Jurkat, Clone E6-1 (cell line): ENCODE data around the gene BUB3.

Experiments
- DNase-seq: peaks from one replicate; pipeline ENCODE4 v3.0.0-alpha.2; 2011; ENCODE audit warnings: low read depth, low spot score
- H3K4me3 ChIP-seq: 2 replicates; pipeline ENCODE4 v1.5.1; 2011; ENCODE audit warnings: mild to moderate bottlenecking, low read length, control low read depth, moderate library complexity

Gene BUB3

DNA sequence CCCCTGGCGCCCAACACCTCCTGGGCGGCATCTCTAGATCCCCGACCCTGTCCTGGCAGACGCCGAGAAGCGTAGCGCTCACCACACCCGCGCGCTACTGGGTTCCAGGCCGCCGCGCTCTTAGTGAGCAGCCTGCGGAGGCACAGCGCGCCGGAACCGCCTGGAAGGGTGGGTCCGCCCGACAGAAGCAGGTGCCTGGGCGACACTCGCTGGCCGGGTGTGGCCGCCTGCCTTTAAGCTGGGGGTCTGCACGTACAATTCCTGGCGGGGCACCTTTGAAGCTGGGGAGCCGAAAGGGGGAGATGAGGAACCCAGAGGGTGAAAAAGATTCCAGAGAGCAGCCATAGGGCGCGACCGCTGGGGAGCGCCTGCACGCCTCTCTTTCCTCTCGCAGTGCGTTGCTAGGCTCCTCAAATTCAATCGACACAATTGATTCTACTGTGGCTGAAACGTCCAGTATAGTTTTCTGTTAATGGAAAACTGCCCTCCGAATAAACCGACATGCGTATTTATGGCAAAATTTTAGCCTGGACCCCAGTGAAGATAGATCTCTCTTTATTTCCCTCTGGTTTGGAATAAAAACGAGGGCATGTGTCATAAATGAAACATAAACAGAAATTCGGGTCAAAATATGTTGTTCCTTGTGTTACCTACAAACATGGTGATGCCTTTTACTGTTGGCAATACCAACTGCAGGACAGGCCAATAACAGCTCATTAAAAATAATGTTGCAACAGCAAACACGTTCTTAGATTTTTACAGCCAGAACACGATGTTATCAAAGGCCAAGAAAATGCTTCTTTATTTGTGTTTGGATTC is 13.8 kb upstream of the BUB3 start:
- no peak overlapping the region for H3K4me3 ChIP-seq
- no peak for DNase-seq

- no peak for DNase-seq
- no peak overlapping the region for H3K4me3 ChIP-seq
Measured at GRCh38 chr10:123140983-123141390, 13.2 kb upstream of the BUB3 start.

DNA sequence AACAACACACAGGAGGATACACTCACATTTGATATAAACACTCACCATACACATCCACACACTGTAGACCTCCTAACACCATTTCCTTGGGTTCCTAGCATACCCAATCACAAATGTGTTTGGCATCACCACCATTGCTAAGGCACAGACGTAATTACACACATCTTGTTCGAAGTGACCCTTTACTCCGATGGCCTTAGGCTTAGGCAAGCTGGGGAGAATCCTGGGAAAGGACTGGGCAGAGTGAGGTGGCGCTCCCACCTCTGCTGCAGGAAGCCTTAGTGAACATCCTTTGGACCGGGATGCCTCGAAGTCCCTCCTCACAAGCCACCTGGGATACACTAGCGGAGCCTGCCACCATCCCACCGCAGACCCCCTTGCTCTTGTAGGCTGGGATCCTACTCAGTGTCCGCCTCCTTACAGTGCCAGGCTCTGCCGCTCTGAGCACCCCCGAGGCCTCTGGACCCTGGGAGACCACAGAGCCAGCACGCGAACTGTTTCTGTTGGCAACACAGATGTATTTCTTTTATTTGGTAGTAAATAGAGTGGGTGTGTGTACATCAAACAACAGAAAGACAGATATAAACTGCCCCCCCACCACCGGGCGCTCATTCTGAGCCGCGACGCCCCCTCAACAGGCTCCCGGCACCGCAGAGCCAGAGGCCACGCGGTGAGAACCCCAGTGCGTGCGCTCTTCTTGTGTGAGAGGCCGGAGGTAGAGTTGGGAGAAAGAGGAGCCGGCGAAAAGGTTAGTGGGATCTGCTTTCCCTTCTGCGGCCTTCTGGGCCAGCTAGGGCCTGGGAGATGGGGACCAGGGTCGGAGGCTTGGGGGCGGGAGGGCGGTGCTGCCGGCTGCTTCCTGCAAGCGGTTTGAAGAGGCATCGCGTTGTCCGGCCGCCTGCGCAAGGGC is 12.2 kb upstream of the BUB3 start:
- no peak overlapping the region for H3K4me3 ChIP-seq
- no peak for DNase-seq

DNA sequence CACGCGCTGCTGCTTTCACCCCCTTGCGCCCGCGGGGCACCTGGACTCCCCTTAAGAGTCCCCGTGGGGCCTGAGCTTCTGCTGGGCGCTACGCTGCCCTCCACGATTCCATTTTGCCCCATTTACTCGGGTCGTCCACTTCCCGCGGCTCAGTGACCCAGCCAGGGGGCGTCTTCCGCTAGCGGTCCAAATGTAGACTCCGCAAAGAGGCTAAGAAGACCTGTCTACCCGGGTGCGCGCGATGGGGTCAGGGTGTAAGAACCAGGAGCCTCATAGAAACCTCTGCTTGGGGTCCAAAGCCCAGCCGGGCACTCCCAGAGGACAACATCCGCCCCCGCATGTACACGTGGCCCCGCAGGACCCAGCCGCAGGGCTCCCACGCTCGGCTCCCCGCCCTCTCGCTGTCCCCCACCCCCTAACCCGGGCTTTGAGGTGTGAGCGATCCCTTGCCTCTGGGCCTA is 11.5 kb upstream of the BUB3 start:
- H3K4me3 ChIP-seq: no peak overlapping the region
- DNase-seq: no peak

- DNase-seq: no peak
- no peak overlapping the region for H3K4me3 ChIP-seq
Measured at GRCh38 chr10:123143162-123143824, 10.9 kb upstream of the BUB3 start.

DNA sequence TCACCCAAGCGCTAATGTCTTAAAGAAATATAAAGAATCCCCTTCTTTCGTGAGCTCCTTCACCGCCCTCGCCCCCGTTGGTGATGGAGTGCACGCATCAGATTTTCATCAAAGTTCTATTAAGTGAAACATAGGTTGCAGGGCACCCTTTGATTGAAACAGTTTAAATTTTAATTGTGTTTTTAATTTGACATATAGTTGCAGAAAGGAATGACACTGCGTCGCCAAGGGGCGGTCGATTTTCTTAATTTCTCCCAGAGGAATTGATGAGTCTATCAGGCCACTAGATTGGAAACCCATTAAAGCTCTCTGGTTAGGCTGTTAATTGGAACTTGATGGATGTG is 10.4 kb upstream of the BUB3 start:
- no peak for DNase-seq
- no peak overlapping the region for H3K4me3 ChIP-seq

- no peak overlapping the region for H3K4me3 ChIP-seq
- DNase-seq: no peak
Measured at GRCh38 chr10:123144697-123145541, 9.3 kb upstream of the BUB3 start.

GRCh38 chr10:123145542-123146012 is 8.6 kb upstream of the BUB3 start:
- DNase-seq: no peak
- H3K4me3 ChIP-seq: no peak overlapping the region

- H3K4me3 ChIP-seq: no peak overlapping the region
- no peak for DNase-seq
Measured at GRCh38 chr10:123146013-123146893, 7.9 kb upstream of the BUB3 start.

DNA sequence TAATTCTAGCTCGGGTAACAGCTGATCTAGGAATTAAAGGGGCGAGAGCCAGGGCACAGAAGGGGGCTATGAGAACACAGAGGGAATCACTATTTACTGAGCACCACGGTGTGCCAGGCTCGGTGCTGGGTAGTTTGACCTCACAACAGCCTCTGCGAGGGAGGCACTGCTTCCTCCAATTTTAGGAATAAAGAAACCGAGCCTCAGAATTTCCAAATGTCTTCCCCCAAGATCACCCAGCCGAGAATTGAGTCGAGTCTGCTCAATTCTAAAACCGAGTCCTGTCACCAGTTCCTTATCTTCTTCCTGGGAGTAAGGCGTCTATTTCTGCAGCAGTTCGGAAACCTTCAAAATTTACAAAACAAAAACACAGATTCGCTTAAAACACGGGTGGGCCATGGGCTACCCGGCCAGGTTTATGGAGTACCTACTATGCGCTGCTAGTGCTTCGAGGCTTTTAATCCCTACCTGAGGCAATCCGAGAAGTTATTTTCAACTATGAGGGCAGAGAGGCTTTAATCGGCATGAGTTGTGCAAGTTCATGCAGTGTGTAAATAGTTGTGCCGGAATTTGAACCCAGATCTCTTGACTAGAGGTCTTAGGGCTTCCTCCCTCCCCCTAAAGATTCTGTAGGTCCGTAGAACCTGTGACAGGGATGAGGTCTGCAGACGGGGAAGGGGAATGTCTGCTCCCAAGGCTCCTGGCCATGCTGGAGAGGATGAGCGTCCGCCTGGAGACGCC is 7.1 kb upstream of the BUB3 start:
- no peak overlapping the region for H3K4me3 ChIP-seq
- DNase-seq: no peak

GRCh38 chr10:123147635-123148413 is 6.4 kb upstream of the BUB3 start, which contains the start of gene HMX2:
HMX2 (plus strand) TSS chr10:123148136; CDS start chr10:123148379, 243 bp downstream.
- peak; percentile 46 for DNase-seq
- H3K4me3 ChIP-seq: peak within 1 kb of the TSS; percentile 42

GRCh38 chr10:123148414-123149161 is 5.6 kb upstream of the BUB3 start:
- H3K4me3 ChIP-seq: peak overlapping the region; percentile 42
- no peak for DNase-seq

DNA sequence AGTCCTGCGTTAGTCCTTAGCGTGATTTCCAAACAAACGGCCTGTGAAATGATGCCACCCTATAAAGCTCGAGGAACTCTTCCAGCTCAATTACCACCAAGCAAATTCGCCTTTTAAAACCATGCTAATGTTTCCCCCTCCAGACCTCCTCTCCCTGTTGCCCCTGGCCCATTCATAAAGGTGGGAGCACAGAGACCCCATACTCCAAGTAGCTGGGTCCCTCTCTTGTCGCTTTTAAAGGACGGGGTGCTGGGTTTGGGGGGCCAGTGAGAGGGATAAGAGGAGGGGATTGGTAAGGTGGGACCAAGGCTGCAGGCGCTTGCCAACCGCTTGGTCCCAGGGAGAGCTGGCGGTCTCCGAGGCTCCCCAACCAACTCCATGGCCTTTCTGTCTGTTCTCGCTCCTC is 5.0 kb upstream of the BUB3 start:
- no peak for DNase-seq
- no peak overlapping the region for H3K4me3 ChIP-seq

- DNase-seq: no peak
- H3K4me3 ChIP-seq: no peak overlapping the region
Measured at GRCh38 chr10:123149568-123150270, 4.5 kb upstream of the BUB3 start.
